ENCODE data around the gene MATCAP1. TPM values are rescaled to one million over a fixed set of nuclear protein-coding genes. Genes with fewer than 3 reads are reported as not detected.

The MATCAP1 gene
- total and polyA plus RNA-seq, 2 of the 8 experiments (the other 6 are each of a cell fraction or from before 2014, with no cell fraction given): 22.9 to 27.5 TPM

GRCh38 chr16:67223992-67224391 is 40.2 kb upstream of the MATCAP1 start:
- Histone ChIP-seq H2BK120ac (replicated peaks; ENCODE audit: low read depth, low read length) (no peak overlapping the region), H3K4me3 (ENCODE audit: extremely low read depth in 1 of 4, insufficient read depth in 2 of 4, low read depth in 3 of 4, low read length in 4 of 4) (no peak overlapping the region), H3K56ac (replicated peaks; ENCODE audit: insufficient read length, low read depth, low read length) (no peak overlapping the region), H3K27ac (ENCODE audit: low read depth, low read length) (no peak overlapping the region), H2BK5ac (ENCODE audit: low read depth, low read length) (no peak overlapping the region), H3K4ac (replicated peaks; ENCODE audit: insufficient read length, low read depth, low read length) (no peak overlapping the region), H3K4me2 (ENCODE audit: insufficient read depth in 1 of 2, low read depth in 2 of 2, low read length in 2 of 2) (no peak overlapping the region), H3K27me3 (replicated peaks in 1 of 4; ENCODE audit: control insufficient read depth in 3 of 4, extremely low read depth in 1 of 4, insufficient read depth in 3 of 4, low read length in 3 of 4) (peaks cover 0 to 2% (median 0%) of the 10 kb centered on the region in 4 experiments; a peak in 4 of 7 replicates), H3K79me1 (ENCODE audit: low read depth, low read length) (no peaks in the 10 kb centered on the region), H2AFZ (ENCODE audit: low read length) (no peak overlapping the region), H4K5ac (ENCODE audit: insufficient read length, low read depth, low read length) (no peak overlapping the region), H3K14ac (ENCODE audit: insufficient read length) (no peak overlapping the region), H3K23me2 (ENCODE audit: low read depth, low read length) (peaks cover 5% of the 10 kb centered on the region), H2BK20ac (ENCODE audit: low read length) (no peak overlapping the region), H3K9me3 (ENCODE audit: insufficient read depth in 2 of 2, low read depth in 1 of 2, low read length in 1 of 2) (no peaks in the 10 kb centered on the region), H3K9ac (replicated peaks in 1 of 4; ENCODE audit: extremely low read depth in 1 of 4, low read depth in 3 of 4, low read length in 3 of 4) (no peak overlapping the region), H2BK15ac (ENCODE audit: low read length) (no peak overlapping the region), H3K4me1 (replicated peaks in 1 of 4; ENCODE audit: control insufficient read depth in 3 of 4, insufficient read depth in 4 of 4, low read length in 3 of 4) (peaks cover 0 to 6% (median 3%) of the 10 kb centered on the region in 4 experiments; a peak in 3 of 7 replicates), H3K23ac (ENCODE audit: insufficient read length) (no peak overlapping the region), H4K20me1 (replicated peaks in 1 of 2; ENCODE audit: control insufficient read depth in 1 of 2, insufficient read depth in 2 of 2, low read length in 2 of 2) (peaks cover 3 to 4% of the 10 kb centered on the region in 2 experiments), H4K8ac (ENCODE audit: extremely low read depth, insufficient read depth, low read length) (no peak overlapping the region), H2BK12ac (ENCODE audit: low read depth, low read length) (no peak overlapping the region), H3K79me2 (ENCODE audit: control insufficient read depth in 1 of 2, insufficient read depth in 2 of 2, low read length in 2 of 2) (peaks cover 0 to 13% of the 10 kb centered on the region in 2 experiments; a peak in 2 of 4 replicates), H3K18ac (ENCODE audit: extremely low read depth, low read length) (no peak overlapping the region), H2AK5ac (ENCODE audit: low read depth, low read length) (no peak overlapping the region), H4K91ac (replicated peaks; ENCODE audit: insufficient read length, low read length) (no peak overlapping the region), H3K36me3 (ENCODE audit: control insufficient read depth in 2 of 4, insufficient read depth in 4 of 4, low read length in 3 of 4) (peaks cover 2 to 8% (median 7%) of the 10 kb centered on the region in 4 experiments; a peak in 5 of 8 replicates)
- POLR2A ChIA-PET (ENCODE audit: partially characterized antibody): interaction anchor here (0.8 to 2.0 kb wide), 5 partner anchors 14 to 104 kb away, joined by 3 to 5 read pairs (median 3); partner anchors contain the start of gene ELMO3
- TF ChIP-seq PHF8 (conservative IDR thresholded peaks at IDR 0.05; ENCODE audit: low read depth, low read length): no peak
- TF ChIP-seq YY1 (IDR thresholded peaks at IDR 0.05; ENCODE audit: low read depth, low read length): no peak
- TF ChIP-seq CHD1 (IDR thresholded peaks at IDR 0.05; ENCODE audit: low read depth, low read length): no peak
- no peak for TF ChIP-seq CTCF (IDR thresholded peaks at IDR 0.05; ENCODE audit: control extremely low read depth in 1 of 3, insufficient read depth in 1 of 3, low read depth in 1 of 3, low read length in 3 of 3)
- no peak for TF ChIP-seq POLR2A (IDR thresholded peaks at IDR 0.05; ENCODE audit: control extremely low read depth in 1 of 2, low read depth in 2 of 2, low read length in 2 of 2)
- TF ChIP-seq KDM4A (IDR thresholded peaks at IDR 0.05; ENCODE audit: low read depth, low read length, severe bottlenecking): no peak
- no peak for TF ChIP-seq RFX5 (IDR thresholded peaks at IDR 0.05; ENCODE audit: borderline replicate concordance, low read depth, low read length)
- no peak for TF ChIP-seq CBX5 (IDR thresholded peaks at IDR 0.05; ENCODE audit: low read depth, low read length)
- TF ChIP-seq SAP30 (IDR thresholded peaks at IDR 0.05; ENCODE audit: insufficient read depth, insufficient replicate concordance, low read length): no peak
- no peak for TF ChIP-seq SP4 (IDR thresholded peaks at IDR 0.05; ENCODE audit: low read length)
- no peak for TF ChIP-seq SRF (IDR thresholded peaks at IDR 0.05; ENCODE audit: low read depth, low read length)
- CTCF ChIA-PET (ENCODE audit: partially characterized antibody): interaction anchor here (0.8 to 2.4 kb wide), 8 partner anchors 11 to 298 kb away, joined by 3 to 7 read pairs (median 3); partner anchors contain the start of genes E2F4 and FHOD1
- DNase-seq (ENCODE audit: low read depth in 1 of 2, low spot score in 2 of 2) (no peak), FAIRE-seq (no peak)
- 90% methylated on average over 3 of the region's 3 CpGs; no CpG with 5 or more reads in 1 of the 2 experiments for WGBS, 2 experiments (ENCODE audit: extremely low coverage in 1 of 2, insufficient coverage in 1 of 2, insufficient read length in 1 of 2, insufficient replicate concordance in 2 of 2, low coverage in 1 of 2, low lambda C conversion rate in 2 of 2, missing lambda C conversion rate in 1 of 2)
